ENCODE results near the gene TRIM9. TPM values are rescaled to one million over a fixed set of nuclear protein-coding genes. Genes with fewer than 3 reads are reported as not detected.

The TRIM9 gene
- total RNA-seq, 1 donor = 0.42 TPM

DNA sequence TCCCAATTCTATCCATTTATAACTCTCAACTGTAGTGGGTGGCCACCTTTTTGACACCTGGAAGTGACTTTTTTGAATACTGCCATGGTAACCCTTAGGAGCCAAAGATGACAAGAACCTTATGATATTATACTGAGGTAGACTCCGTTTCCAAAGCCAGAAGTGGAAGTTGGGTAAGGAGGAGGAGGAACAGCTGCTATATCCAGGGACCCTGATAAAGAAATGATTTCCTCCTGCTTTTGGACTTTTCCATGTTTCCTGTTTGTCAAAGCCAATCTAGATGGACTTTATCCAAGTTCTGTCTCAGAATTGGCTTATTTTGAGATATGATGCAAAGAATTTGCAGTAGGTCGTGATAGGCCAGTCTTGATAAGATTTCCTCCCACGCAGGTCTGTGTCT lies 14.3 kb downstream of the TRIM9 start:
- Histone ChIP-seq H3K4me3 (ENCODE audit: low read length) (no peak overlapping the region), H3K9me3 (ENCODE audit: low read depth, low read length) (no peaks in the 10 kb centered on the region), H3K27me3 (ENCODE audit: insufficient read depth, low read length) (no peaks in the 10 kb centered on the region), H3K4me1 (ENCODE audit: insufficient read depth, low read length) (peaks cover 5% of the 10 kb centered on the region)

DNA sequence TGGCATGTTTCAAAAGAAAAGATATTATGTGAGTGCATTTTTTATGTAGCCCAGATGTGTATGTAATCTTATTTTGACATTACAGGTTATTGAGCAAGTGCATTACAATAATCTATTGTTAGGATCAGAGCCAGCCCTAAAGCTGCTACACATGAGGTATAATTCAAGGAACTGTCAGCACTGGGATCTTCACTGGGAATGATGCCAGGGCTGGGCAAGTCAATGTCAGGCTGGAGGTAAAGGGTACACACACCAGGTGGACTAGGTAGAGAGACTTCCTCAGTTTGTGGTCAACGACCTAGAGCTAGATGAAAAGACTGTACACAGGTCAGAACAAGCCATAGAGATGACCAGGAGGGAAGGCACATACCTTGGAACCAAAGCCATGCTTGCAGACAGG lies 15.4 kb downstream of the TRIM9 start:
- Histone ChIP-seq H3K4me3 (ENCODE audit: low read length) (no peak overlapping the region), H3K9me3 (ENCODE audit: low read depth, low read length) (no peaks in the 10 kb centered on the region), H3K4me1 (ENCODE audit: insufficient read depth, low read length) (peaks cover 5% of the 10 kb centered on the region), H3K27me3 (ENCODE audit: insufficient read depth, low read length) (no peaks in the 10 kb centered on the region)

DNA sequence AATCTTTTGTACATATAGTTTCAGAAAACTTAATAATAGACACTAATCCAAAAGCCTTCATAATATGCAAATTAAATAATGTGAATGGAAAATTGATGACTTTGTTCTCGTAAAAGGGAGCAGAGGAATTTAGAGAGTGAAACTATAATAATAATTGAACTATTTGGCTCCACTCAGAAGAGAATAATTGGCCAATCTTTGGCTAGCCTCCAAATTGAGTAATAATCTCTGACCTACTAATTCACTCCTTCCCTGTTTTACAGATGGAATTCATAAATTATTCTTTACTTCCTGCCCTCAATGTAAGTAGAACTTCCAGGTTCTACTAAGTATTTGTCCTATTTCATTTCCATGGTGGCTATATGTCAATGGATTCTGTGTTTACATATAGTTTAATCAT lies 15.8 kb downstream of the TRIM9 start:
- peaks cover 5% of the 10 kb centered on the region for H3K4me1 ChIP-seq (ENCODE audit: insufficient read depth, low read length)
- H3K9me3 ChIP-seq (ENCODE audit: low read depth, low read length) = no peaks in the 10 kb centered on the region
- H3K4me3 ChIP-seq (ENCODE audit: low read length) = no peak overlapping the region
- H3K27me3 ChIP-seq (ENCODE audit: insufficient read depth, low read length) = no peaks in the 10 kb centered on the region

DNA sequence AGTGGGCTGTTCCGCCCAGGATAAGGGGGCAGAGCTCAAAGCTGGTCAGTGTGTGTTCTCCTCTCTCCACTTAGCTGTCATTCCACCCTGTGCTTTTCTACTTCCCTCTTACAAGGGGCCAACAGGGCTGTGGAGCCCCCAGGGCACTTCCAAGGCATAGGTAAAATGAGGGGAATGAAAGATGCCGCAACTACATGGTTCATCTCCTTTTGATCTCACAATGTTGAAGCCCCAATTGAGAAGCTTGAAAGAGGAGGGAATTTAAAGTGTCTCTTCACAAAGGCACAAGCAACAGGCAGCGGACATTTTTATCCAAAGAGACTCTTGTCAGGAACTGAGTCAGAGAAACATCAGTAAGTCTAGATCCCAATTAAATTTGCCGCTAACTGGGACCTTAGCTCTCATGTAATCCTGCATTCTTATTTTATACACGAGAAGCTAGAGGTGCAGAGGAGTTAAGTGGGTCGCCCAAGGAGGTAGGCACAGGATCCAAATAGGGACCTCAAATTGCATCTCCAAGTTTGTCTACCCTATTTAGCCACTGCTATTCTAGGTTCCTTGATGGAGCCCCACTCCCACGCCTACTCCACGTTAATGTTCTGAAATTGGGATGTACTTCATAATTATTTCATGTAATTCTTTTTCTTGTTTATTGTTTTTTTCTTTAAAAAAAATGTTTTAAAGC lies 20.1 kb downstream of the TRIM9 start:
- peaks cover 5% of the 10 kb centered on the region for H3K4me1 ChIP-seq (ENCODE audit: insufficient read depth, low read length)
- no peaks in the 10 kb centered on the region for H3K27me3 ChIP-seq (ENCODE audit: insufficient read depth, low read length)
- peaks cover 7% of the 10 kb centered on the region for H3K9me3 ChIP-seq (ENCODE audit: low read depth, low read length)
- H3K4me3 ChIP-seq (ENCODE audit: low read length) = no peak overlapping the region

DNA sequence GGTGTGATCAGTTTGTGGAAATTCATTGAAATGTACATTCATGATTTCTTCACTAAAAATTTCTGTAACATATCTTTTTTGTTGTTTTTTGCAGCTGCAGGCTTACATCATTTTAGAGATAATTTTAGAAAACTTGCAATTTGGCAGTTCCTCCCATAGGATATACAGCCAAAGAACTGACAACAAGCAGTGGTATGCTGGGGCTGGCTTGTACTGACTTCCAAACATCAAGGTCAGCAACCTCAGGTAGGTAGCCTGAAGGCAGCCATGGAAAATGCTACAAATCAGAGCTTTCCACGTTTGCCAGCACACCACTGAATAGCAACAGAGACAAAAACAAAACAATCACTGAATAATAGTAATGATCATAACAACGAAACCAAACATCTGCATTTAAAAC lies 21.2 kb downstream of the TRIM9 start:
- Histone ChIP-seq H3K4me1 (ENCODE audit: insufficient read depth, low read length) (no peaks in the 10 kb centered on the region), H3K4me3 (ENCODE audit: low read length) (no peak overlapping the region), H3K9me3 (ENCODE audit: low read depth, low read length) (peaks cover 8% of the 10 kb centered on the region), H3K27me3 (ENCODE audit: insufficient read depth, low read length) (no peaks in the 10 kb centered on the region)

DNA sequence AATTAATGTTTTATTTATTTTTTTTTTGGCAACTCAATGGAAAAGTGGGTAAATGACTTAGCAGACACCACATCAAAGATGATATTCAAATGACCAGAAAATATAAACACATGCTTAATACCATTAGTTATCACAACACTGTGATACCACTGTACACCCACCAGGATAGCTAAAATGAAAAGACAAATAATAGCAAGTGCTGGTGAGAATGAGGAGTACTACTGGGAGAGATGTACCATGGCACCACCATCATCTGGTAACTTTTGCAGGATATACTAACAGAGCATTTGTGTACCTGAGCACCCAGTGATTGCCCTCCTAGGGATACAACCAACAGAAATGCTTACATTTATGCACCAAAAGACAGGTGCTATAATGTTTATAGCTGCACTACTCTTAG lies 21.9 kb downstream of the TRIM9 start:
- Histone ChIP-seq H3K27me3 (ENCODE audit: insufficient read depth, low read length) (no peaks in the 10 kb centered on the region), H3K4me1 (ENCODE audit: insufficient read depth, low read length) (no peaks in the 10 kb centered on the region), H3K4me3 (ENCODE audit: low read length) (no peak overlapping the region), H3K9me3 (ENCODE audit: low read depth, low read length) (peaks cover 8% of the 10 kb centered on the region)

DNA sequence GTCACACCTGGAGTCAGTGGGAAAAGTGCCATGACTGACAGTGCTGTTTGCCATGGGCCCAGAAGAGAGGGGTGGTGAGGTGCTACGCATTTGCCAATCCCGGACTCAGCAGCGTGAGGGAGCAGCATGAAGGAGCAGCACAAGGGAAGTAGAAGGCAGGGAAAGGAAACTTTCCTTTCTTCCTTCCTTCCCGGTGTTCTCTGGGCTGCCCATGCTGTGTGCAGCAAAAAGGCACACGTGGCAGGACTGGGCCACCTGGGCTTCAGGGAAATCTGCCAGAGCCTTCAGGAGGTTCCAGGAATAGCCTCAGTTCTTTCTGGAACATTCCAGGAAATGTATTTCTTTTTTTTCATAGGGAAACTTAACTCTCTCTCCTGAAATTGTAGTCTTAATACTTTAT lies 23.0 kb downstream of the TRIM9 start:
- no peaks in the 10 kb centered on the region for H3K27me3 ChIP-seq (ENCODE audit: insufficient read depth, low read length)

DNA sequence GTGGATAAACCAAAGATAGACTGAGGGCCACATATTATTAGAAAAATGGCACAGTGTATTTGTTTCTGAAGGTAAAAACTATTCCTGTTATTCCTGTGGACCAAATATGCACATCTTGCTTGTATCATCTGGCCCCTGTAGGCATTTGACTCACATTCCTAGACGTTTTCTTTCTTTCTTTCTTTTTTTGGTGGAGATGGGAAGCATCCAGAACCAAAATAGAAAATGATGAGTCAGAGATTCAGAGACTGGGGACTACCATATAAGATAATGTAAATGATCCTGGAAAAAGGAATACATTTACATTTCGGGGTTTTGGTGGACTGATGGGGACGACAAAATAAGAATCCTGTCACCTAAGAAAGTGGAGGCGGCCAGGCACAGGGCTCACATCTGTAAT lies 24.2 kb downstream of the TRIM9 start:
- no peaks in the 10 kb centered on the region for H3K4me1 ChIP-seq (ENCODE audit: insufficient read depth, low read length)
- H3K9me3 ChIP-seq (ENCODE audit: low read depth, low read length) = peaks cover 8% of the 10 kb centered on the region
- no peak overlapping the region for H3K4me3 ChIP-seq (ENCODE audit: low read length)
- no peaks in the 10 kb centered on the region for H3K27me3 ChIP-seq (ENCODE audit: insufficient read depth, low read length)

More for the DNA sequence above, 23.0 kb downstream of the TRIM9 start:
- no peaks in the 10 kb centered on the region for H3K4me1 ChIP-seq (ENCODE audit: insufficient read depth, low read length)
- no peak overlapping the region for H3K4me3 ChIP-seq (ENCODE audit: low read length)
- peaks cover 8% of the 10 kb centered on the region for H3K9me3 ChIP-seq (ENCODE audit: low read depth, low read length)

DNA sequence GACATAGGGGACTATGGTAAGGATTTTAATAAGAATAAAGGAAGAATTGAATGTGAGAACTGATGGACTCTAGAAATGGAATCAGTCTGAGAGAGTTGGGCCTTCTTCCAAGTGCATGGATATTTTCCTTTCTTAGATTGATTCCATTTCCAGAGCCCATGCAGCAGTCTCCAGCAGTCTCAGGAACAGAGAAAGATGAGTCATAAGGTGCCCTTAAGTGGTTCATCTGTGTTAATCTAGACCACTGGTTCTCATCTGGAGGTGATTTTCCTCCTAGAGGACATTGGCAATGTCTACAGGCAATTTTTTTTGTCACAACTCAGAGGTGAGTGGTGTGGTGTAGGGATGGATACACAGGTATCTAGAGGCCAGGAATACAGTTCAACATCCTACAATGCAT lies 25.9 kb downstream of the TRIM9 start:
- Histone ChIP-seq H3K9me3 (ENCODE audit: low read depth, low read length) (peaks cover 8% of the 10 kb centered on the region), H3K27me3 (ENCODE audit: insufficient read depth, low read length) (no peaks in the 10 kb centered on the region), H3K4me1 (ENCODE audit: insufficient read depth, low read length) (no peaks in the 10 kb centered on the region), H3K4me3 (ENCODE audit: low read length) (no peak overlapping the region)

DNA sequence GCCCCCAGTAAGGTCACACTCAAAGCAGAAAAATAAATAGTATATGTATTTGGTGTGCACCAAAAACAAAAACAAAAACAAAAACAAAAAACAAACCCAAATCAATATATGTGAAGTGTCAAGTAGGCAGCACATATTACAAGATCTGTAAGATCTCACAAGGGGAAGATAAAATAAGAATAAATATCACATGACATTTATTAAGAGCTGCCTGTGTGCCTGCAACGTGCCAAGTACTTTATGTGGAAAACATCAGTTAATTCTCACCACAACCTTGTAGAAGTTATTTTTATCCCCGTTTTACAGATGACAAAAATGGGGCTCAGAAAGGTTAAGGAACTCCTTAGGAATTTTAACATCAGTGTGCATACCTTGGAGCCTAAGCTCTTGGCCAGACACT lies 26.6 kb downstream of the TRIM9 start:
- Histone ChIP-seq H3K4me1 (ENCODE audit: insufficient read depth, low read length) (no peaks in the 10 kb centered on the region), H3K9me3 (ENCODE audit: low read depth, low read length) (peaks cover 8% of the 10 kb centered on the region), H3K4me3 (ENCODE audit: low read length) (no peak overlapping the region), H3K27me3 (ENCODE audit: insufficient read depth, low read length) (no peaks in the 10 kb centered on the region)

DNA sequence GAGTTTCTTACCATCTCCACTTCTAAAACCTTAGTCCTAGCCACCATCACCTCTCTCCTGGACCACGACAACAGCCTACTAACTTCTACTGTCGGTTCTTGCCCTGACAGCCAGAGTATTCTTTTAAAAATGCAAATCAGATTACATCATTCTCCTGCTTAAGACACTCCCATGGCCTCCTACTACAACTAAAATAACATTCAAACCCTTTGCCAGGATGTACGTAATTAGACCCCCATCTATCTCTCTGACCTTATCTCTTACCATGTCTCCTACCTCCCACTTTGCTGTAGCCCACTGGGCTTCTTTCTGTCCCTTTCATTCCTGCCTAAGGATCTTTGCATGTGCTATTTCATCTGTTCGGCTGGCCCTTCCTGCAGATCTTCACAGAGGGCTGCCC lies 27.6 kb downstream of the TRIM9 start:
- no peaks in the 10 kb centered on the region for H3K4me1 ChIP-seq (ENCODE audit: insufficient read depth, low read length)
- no peak overlapping the region for H3K4me3 ChIP-seq (ENCODE audit: low read length)
- H3K9me3 ChIP-seq (ENCODE audit: low read depth, low read length) = peaks cover 14% of the 10 kb centered on the region
- H3K27me3 ChIP-seq (ENCODE audit: insufficient read depth, low read length) = no peaks in the 10 kb centered on the region

DNA sequence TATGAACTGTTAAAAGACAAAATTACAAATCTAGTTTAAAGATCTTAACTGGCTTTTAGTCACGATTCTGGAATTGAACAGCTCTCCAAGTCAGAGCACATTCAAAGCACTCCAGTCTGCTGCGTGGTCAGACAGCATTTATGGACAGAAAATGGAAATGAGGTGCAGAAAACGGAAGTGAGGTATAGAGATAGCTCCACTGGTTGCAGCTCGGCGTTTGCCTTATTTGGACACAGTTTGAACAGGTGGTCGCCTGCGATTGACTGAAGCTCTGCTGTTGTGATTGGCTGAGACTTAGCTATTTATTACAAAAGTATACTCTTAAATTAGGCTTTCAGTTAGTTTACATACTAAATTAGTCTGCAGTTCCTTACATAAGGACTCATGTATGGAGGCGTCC lies 28.3 kb downstream of the TRIM9 start:
- Histone ChIP-seq H3K27me3 (ENCODE audit: insufficient read depth, low read length) (no peaks in the 10 kb centered on the region), H3K4me1 (ENCODE audit: insufficient read depth, low read length) (no peaks in the 10 kb centered on the region), H3K9me3 (ENCODE audit: low read depth, low read length) (peaks cover 14% of the 10 kb centered on the region), H3K4me3 (ENCODE audit: low read length) (no peak overlapping the region)

DNA sequence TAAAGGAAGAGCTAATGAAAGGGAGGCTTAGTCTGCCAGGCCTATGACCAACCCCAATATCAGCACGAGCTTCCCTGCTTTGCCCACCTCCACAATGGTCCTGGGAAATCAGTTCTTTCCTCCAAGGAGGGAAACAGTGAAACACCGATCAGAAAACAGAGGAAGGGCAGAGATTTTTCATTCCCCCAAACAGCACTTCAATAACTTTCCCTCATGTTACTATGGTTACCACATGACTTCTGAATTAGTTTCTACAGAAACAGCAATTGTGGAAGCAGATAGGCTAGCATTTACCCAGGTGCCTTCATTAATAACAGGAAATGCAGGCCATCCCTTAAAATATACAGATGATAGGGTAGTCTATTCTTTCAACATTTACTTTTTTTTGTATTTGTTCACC lies 35.9 kb downstream of the TRIM9 start:
- no peaks in the 10 kb centered on the region for H3K4me1 ChIP-seq (ENCODE audit: insufficient read depth, low read length)
- no peaks in the 10 kb centered on the region for H3K27me3 ChIP-seq (ENCODE audit: insufficient read depth, low read length)
- no peak overlapping the region for H3K4me3 ChIP-seq (ENCODE audit: low read length)
- H3K9me3 ChIP-seq (ENCODE audit: low read depth, low read length) = peaks cover 6% of the 10 kb centered on the region

DNA sequence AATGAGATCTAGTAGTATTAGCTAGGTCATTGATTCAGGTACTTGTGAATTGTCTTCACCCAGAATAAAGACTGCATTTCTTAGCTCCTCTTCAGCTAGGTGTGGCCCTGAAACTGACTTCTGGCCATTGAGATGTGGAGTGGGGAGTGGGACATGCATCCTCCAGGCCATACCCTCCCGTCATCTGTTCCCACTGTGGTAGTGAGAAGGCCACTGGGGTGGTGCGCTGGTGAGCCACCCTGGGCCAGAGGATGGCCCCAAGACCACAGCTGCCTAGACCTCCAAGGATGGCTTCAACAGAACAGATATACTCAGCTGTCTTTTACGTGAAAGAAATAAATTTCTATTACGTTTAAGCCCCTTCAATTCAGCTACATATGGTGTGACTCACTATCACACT lies 36.5 kb downstream of the TRIM9 start:
- H3K4me3 ChIP-seq (ENCODE audit: low read length) = no peak overlapping the region
- no peaks in the 10 kb centered on the region for H3K4me1 ChIP-seq (ENCODE audit: insufficient read depth, low read length)
- no peaks in the 10 kb centered on the region for H3K27me3 ChIP-seq (ENCODE audit: insufficient read depth, low read length)
- H3K9me3 ChIP-seq (ENCODE audit: low read depth, low read length) = peaks cover 6% of the 10 kb centered on the region

DNA sequence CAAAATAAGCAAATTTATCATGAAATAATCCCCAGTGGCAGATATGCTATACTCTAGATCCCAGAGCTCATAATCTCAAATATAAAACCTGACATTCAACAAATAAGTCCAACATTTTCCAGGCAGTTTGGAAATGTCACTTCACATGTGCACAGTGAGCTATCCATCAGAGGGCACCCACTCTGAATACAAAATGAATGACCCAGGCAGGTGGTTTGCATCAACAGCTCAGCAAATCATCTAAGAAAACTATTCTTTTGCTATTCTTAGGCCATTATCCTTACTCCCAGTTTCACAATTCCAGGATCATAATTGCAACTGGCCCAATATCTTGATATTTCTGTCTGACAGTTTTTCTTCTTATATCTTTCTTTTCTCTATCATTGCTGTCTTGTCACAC lies 38.5 kb downstream of the TRIM9 start:
- no peak overlapping the region for H3K4me3 ChIP-seq (ENCODE audit: low read length)
- no peaks in the 10 kb centered on the region for H3K27me3 ChIP-seq (ENCODE audit: insufficient read depth, low read length)
- H3K9me3 ChIP-seq (ENCODE audit: low read depth, low read length) = no peaks in the 10 kb centered on the region
- H3K4me1 ChIP-seq (ENCODE audit: insufficient read depth, low read length) = no peaks in the 10 kb centered on the region

DNA sequence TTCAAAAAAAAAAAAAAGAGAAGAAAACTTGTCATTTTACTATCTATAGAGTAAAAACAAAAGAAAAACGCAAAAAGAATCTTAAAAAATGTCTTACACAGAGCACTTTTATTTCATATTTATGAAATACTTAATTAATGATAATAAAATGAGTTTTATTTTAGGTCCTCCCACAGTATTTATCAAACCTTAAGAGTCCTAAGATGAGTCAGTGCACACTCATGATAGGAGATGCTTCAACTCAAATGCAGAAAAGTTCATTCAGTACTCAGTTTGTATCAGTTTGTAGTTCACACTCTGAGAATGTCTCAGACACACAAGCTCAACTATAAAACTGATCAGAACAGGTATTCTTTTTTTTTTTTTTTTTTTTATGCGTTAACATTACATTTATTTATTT lies 41.7 kb downstream of the TRIM9 start:
- Histone ChIP-seq H3K4me3 (ENCODE audit: low read length) (no peak overlapping the region), H3K4me1 (ENCODE audit: insufficient read depth, low read length) (no peaks in the 10 kb centered on the region), H3K27me3 (ENCODE audit: insufficient read depth, low read length) (no peaks in the 10 kb centered on the region), H3K9me3 (ENCODE audit: low read depth, low read length) (no peaks in the 10 kb centered on the region)

Measured in mononuclear cell (primary cell).